Suppressor macrophage treated with lipopolysaccharide for 1 hour (primary cell): ENCODE results near the gene RPLP1.
A peak's percentile ranks its signal among the peaks of the same experiment; 100 is the strongest.

Source experiments
- DNase-seq, 3 donors: peaks; one replicate each; pipeline ENCODE4 v3.0.0-alpha.2; 2020 to 2022

Gene RPLP1

DNA sequence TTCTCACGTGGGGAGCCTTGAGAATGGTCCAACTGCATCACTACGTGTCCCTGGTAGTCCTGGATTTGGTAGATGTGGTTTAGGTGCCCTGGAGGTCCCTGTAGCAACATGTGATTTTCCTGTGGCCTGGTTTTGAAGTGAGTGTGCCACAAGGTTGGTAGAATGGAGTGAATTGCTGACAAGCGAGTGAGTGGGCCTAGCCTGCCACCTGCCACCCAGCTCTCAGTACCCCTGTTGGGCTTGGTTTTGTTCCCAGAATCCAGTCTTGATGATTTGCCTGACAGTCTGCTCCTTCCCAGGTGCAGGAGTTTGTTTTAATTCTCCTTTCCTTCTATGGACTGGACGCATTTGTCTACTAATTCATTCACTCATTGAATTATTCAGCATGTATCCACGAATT, 19.4 kb downstream of the RPLP1 start:
- no peak for DNase-seq

DNA sequence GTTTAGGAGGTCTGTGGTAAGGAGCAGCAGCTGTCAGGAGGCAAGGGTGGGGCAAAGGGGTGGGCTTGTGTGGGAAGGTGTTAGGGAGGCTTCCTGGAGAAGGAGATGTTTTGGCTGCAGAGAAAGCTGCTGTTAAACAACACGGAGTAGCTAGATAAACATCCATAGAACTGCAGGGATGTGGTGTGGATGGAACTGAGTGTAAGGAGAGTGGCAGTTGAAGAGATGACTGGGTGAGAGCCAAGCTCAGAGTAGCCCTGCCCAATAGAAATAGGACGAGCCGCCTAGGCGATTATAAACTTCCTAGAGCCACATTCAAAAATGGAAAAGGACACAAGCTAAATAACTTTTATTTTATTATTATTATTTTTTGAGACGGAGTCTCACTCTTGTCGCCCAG, 19.9 kb downstream of the RPLP1 start:
- DNase-seq: no peak

DNA sequence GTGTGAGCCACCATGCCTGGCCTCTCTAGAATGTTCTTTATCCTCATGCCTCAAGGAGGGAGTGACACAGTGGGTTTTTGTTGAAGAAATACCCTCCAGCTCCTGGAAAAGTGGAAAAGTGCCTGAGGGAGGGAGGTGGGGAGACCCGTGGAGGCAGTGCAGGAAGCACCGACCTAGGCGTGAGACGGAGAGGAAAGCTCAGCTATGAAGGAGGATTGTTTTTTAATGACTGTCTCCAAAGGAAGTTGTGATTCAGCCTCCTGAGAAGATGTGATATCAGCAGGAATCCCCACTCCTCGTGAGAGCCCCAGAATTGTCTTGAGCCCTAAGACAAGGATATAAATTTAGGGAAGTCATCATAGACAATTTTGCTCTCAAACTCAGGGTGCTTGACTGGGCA, 21.7 kb downstream of the RPLP1 start:
- DNase-seq: peak; percentile 70 to 78 (median 73)

DNA sequence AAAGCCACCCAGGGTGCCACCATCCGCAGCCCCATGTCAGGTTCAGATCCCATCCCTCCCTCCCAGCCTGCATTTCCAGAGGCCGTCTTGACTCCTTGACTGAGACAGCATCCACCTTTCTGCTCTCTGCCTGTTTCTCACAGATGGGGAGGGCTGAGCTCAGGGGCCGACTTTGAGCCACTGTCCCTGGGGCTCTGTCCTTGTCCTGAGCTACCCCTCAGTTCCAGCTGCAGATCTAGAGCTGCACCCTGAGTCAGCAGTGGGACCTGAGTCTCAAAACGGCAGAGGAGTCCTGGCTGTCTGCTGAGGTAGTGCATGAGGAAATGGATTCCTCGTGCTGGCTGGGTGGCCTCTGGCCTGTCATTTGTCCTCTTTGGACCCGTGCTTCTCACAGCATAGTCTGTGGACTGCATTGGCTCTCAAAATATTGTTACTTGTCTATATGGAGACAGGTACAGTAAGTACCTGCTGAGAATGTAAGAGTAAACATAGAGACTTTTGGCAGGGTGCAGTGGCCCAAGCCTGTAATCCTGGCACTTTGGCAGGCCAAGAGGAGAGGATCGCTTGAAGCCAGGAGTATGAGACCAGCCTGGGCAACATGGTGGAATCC, 22.3 kb downstream of the RPLP1 start:
- DNase-seq: no peak

DNA sequence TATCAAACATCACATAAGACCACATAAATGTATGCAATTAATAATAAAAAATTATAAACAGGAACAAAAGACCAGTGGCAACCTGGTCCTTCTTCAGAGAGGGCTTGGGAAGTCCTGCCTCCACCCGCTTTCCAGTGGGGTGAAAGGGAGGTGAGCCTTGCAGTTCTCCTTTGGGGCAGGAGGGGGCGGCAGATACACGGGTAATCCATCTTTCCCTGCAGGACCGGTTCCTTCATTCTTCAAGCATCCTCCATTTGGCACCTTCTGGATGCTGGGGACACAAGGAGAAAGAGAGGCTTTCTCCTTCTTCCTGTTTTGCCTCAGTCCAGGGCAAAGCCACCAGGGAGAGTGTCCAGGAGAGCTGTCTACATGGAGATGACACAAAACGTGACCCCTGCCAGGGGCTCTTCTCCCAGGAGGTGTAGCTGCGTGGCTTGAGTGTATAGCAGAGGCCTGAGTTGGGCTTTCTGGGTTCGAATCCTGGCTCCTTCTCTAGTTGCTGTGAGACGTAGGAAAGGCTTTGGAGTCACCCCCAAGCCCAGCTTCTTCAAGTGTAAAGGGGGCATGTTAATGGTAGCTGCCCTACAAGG, 23.2 kb downstream of the RPLP1 start:
- DNase-seq: peak; percentile 79 to 89 (median 88)

DNA sequence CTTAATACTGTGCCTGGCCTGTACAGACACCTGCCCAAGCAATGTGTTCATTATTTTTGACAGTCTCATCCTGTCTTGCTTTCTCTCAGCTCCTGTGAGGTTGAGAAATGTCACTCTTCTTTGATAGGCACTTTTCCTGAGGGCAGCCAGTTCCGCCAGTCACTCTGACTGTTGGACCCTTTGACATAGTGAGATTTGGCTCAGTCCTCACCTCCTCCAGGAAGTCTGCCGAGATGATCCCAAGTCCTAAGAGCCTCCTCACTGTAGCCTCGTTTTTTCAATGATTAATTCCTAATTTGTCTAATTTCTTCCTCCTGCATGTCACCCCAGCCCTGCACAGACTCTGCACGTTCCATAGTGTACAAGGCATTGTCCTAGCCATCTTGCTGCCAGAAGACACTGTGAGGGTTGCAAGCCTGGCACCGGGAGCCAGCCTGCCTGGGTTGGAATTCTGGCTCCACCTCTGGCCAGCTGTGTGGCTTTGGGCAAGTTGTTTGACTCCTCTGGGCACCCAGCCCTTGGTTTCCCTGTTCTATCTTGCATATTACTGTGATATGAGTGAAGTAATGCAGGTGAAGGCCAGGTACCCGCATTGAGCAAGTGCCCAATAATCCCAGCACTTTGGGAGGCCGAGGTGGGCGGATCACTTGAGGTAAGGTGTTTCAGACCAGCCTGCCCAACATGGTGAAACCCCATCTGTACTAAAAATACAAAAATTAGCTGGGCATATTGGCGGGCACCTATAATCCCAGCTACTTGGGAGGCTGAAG, 24.3 kb downstream of the RPLP1 start:
- DNase-seq: no peak

DNA sequence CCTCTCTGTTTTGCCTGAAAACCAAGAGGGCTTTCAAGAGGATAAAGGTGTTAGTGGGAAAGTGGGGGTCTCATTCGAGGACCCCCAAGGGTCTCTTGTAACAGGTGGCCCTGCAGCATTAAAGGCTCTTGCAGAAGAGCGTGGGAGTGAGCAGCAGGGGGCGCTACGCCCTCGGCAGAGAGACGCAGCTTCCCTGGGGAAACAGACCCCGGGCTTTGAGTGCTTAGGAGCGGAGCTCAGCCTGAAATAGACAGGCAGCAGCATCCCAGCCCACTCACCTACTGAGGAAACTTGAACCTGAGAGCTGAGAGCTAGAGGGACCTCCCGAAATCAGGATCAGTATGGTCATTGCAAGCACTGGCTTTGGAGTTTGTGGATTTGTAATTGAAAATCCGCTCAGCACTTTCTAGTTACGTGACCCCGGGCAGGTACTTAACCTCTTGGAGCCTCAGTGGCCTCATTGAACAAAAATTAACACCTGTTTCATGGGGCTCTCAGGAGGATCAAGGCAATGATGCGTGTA, 25.7 kb downstream of the RPLP1 start:
- peak; percentile 63 to 84 (median 72) for DNase-seq

DNA sequence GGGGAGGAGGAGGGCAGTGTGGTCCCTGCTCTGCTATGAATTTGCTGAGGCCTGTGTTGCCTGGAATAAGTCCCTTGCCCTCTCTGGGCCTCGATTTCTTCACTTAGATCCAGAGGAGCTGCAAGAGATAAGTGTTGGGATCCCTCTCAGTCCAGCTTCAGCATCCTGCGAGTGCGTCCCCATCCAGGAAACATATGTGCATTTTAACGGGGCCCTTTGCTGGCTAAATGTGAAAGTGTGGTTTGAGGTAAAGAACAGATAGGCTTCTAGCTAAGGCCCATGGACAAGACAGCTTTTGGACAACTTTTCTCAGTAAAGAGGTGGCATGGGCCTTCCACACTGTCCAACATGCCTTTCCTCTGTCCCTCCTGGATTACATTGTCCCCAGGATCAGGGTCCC, 26.5 kb downstream of the RPLP1 start:
- DNase-seq: no peak

DNA sequence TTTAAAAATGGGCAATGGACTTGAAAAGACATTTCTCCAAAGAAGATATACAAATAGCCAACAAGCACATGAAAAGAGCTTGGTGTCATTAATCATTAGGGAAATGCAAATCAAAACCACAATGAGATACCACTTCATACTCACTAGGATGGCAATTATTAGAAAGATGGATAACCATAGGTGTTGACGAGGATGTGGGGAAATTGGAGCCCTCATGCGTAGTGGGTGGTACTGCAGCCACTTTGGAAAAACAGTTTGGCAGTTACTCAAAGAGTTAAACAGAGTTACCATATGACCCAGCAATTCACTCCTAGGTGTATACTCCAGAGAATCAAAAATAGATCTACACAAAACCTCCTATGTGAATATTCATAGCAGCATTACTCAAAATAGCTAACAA, 27.4 kb downstream of the RPLP1 start:
- DNase-seq: no peak

DNA sequence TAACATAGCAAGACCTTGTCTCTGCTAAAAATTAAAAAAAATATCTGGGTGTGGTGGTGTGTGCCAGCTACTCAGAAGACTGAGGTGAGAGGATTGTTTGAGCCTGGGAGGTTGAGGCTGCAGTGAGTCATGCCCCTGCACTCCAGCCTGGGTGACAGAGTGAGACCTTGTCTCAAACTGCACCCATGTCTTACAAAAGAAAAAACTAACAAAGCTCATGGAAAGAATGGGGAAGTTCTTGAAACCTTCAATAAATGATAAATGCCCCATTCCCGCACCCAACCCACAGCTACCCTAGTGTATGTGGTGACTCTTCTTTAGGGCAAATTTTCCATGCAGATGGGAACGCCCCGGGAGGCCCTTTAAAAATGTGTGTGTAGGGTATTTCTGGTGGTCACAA, 28.3 kb downstream of the RPLP1 start:
- peak; percentile 25 to 33 (median 26) for DNase-seq

DNA sequence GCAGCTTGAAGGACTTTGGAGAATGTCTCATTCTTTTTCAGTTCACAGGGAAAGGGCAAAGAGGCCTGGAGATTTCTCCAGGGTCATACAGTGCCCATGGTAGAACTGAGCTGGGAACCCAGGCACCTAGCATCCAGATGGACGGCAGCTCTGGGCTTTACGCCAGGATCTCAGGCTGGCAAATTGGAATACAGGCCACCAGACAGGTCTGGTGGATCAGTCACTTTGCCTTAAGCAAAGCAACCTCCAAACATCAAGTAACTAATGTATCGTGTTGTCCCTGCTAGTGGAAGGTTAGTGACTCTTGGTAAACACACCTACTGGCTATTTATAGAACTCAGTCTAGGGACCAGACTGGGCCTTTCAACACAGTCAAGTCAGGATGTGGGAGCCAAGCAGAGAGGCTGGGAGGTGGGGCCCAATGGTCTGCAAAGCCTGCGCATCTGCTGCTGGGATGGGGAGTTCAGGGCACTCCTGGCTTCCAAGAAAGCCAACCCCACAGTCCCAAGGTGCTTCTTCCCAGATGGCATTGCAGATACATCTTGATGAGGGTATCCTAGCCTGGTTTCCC, 30.2 kb downstream of the RPLP1 start:
- DNase-seq: no peak

DNA sequence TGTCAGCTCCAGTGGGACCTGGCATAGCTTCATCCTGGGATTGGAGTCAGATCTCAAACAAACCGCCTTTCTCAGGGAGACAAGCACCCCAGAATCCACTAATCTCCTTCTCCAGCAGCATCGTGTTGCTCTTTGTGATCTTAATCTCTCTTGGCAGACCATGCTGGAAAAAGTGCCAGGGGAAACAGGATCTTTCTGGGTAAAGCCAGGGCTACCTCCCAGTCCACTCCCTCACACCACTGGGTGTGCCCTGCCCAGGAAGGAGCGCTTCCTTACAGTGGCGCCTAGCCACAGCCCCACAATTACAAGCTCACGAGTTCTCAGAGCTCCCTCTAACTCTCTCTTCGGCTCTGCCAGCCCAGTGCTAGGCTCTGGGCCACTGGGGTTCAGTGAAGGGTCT, 32.2 kb downstream of the RPLP1 start:
- DNase-seq: no peak

DNA sequence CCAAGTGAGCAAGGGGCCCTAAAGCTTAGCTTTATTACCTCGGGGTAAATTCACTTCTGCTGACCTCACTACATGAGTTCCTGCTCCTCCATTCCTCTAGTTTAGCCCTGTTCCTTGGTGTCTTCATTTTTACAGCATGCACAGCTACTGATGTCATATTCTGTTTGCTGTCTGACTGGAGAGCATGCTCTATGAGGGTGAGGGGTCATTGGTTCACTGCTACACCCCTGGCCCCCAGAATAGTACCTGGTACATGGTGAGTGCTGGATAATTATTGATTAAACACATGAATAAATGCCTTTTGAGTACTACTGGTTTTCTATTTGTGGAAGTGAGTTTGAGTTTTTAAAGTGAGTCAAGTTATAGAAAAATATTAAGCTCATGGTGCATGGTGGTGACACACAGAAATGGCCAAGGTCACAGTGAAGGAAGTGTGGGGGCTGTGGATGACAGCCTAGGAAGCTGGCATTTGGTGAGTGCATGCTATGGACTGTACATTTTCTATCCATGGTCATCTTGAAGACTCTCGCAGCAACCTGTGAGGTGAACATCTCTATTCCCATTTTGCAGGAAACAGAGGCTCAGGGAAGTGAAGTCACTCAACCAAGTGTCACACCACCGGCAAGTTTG, 34.0 kb downstream of the RPLP1 start:
- DNase-seq: peak; percentile 33 to 53 (median 36)

DNA sequence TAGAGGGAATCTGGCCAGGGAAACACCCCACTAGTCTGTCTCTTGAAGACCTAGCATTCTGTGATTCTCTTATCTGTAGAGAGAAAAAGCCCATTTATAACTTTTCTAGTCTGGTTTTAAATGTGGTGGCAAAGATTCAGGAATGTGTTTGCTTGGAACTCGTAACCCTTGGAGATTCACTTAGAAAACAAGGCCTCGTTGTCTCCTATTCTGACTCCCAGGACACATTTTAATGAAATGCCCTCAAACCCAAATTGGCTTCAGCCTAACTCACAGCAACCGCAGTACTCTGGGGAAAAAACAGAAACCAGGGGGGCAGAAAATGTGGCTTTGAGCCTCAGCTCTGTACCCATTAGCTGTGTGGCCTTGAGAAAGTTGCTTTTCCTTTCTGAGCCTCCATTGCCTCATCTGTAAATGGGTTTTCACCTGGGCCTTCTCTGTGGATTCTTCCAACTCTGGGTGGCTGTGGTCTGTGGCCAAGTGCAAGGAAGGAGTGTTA, 36.5 kb downstream of the RPLP1 start:
- no peak for DNase-seq

DNA sequence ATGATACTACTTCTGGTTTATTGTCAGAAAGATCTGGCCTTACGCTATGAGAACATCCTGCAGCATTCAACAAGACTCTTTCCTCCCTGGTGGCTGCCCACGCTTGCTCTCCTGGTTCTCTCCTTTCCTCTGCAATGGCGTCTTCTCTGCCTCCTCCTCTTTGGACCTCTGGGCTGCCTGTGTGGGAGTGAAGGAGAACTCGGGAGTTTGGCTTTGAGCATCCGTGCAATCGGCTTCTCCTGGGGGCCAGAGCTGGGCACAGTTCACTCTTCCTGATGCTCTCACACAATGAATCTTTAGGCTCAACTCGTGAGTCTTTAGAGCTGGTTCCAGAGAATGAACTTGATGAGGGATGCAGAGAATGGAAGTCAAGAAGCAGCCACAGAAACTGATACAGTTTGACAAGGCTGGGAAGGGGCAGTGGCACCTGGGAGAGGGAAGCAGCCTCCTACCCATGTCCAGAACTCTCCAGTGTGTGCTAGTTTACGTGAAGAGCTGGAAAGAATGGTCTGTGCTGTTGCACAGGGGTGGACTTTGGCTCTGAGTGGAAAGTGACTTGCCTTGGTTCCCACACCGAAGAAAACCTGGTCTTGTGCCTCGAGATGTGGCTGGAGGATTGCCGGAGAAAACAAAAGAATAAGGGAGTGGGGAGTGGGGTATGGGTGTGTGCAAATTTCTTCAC, 37.9 kb downstream of the RPLP1 start:
- DNase-seq: no peak

DNA sequence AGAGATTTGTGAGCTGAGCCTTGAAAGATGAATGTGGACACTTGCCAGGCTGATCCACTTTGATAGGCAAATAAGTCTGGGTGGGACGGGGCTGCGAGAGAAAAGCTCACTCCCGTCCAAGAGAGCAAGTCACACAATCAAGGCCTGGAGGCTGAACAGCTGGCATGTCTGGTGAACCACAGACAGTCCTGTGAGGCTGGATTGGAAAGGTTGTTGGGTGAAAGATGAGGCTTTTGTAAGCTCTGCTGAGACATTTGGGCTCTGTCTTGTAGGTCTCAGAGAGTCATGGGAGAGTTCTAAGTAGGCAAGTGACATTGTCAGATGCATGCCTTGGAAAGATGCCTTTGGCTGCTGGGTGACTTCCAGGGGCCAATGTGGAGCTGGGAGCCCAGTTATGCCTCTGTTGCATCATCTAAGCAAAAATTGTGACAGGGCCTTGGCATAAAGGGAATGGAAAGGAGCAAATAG, 38.5 kb downstream of the RPLP1 start:
- DNase-seq: no peak

DNA sequence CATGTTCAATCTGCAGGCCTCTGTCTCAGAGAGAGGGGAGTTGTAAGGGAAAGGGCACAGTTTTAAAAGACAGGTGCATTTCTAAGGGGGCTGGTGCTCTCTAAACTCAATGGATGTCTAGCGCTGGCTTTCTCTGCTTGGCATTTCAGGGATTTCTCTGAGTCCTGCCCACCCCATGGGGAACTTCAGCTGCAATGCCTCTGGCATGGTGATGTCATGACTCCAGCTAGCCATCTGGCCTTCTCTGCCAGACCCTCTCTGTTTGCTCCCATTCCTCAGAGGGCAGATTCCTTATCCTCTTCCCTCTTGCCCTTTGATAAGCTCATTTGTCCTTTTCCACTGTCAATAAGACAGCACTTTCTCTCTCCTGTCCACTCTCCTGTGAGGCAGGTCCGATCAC, 40.8 kb downstream of the RPLP1 start:
- DNase-seq: no peak

DNA sequence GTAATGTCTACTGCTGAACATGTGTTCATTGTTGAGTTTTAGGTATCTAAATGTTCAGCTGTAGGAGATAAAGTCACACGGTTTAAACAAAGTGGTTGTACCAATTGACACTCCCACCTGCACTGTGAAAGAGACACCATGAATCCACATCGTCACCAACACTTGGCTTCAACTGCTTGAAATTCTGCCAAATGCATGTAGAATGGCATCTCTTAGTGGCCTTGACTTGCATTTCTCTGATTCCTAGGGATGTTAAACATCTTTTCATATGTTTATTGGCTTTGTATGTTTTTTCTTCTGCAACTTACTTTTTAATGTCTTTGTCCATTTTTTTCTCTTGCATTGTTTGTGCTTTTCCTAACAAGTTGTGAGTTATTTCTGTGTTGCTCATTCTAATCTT, 43.4 kb downstream of the RPLP1 start:
- no peak for DNase-seq

DNA sequence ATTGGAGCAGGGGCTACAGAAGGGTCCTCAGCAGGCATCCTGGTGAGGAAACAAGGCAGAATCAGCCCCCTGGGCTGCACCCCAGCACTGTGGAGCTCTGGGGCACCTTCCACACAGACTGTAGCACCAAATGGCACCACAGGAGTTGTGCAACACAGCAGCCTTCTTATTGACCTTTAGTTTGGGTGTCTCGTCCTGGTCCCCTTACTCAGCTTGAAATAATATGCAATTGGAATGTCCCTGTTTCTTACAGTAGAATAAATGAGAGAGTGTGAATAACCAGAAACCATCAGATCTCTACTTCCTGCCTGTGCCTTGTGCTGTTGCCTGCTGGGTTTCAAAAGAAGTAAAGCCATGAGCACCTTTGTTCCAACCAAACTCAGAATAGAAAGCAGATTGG, 44.5 kb downstream of the RPLP1 start:
- DNase-seq: no peak

DNA sequence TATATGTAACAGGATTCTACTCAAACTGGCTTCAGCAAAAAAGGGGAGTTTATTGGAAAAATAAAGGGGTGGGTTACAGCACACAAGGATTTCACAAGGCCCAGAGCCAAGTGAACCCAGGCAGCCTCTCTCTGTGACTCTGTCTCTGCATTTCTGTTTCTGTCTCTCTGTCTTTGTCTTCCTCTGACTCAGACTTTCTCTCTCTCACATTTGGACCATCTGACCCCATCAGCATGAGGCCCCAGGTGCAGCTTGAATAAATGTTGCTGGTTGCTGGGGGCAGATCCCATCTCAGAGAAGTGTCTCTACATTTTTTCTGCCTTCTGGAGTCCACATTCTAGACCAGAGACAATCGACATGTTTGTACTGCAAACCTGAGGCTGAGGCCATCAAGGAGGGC, 45.0 kb downstream of the RPLP1 start:
- DNase-seq: no peak

DNA sequence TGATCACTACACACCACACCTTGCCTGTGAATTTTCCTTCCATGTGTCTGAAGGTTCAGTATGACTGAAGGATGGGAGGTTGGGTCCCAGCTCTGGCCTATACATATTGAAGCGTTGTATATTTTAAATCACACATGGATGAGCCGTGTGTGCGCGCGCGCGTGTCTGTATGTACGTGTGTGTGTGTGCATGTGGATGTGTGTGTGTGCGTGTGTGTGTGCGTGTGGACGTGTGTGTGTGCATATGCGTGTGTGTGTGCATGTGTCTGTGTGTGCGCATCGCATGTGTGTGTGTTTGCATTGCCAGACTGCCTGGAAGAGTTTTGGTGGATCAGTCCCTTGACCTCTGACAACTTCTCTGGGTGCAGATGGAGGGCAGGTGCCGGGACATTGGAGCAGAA, 45.7 kb downstream of the RPLP1 start:
- no peak for DNase-seq

DNA sequence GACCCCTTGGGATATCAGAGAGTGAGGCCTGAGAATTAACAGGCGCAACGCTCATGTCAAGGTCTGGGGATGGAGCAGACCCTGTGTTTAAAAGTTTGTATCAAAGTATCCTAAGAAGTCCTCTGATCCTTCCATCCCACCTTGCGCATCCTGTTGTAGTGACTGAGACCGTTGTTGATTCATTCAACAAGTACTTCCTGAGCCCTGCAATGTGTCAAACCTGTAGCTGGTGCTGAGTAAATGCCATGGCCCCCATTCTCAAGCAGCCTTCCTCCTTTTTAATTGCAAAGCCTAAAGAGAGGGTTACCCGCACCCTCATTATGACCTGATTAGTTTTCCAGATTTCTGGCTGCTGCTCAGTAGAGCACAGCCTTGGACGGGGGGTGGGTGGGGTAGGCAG, 46.4 kb downstream of the RPLP1 start:
- DNase-seq: no peak
